HUDEP-2 (cell line): ENCODE data around the gene CLEC11A.

Experiments used
- DNase-seq, 76 experiments: peaks; one replicate each; lab custom pipeline; 2025; ENCODE audit not compliant: unreplicated experiment in 76 of 76; lab: John Stamatoyannopoulos, UW

CLEC11A gene

DNA sequence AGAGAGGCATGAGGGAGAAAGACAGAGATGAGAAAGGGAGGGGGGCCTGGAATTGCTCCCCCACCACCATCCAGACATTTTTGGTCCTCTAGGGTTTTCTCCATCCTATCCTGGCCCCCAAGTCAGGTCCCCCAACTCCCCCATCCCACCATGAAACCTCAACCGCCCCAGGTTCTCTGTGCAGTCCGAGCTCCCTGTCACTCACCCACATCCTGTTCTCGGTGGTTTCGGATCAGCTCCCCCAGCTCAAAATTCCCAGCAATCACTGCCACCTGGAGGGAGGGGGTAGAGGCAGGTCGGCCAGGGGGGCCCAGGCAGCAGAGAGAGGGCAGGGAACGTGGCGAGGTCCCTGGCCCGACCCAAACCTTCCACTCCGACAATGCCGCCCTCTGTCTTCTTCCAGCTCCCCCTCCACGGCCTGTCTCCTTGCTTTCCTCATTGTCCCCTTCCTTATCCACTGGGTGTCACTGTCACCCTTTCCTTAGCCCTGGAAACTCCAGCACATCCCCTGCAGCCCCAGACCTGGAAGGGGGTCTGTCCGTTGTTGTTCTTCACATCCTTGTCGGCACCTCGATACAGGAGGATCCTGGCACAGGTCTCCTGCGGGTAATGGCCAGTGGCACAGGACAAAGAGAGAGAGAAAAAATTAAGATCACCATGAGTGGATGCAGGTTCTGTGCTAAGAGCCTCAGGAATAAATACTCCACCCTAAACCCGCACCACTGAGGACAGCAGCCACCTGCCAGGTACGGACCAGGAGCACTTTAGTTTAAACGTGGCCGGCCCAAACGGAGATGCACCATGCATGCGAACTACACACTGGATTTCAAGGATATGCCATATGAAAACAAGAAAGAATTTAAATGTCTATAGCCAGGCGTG is 19.0 kb upstream of the CLEC11A start:
- no peak for DNase-seq

DNA sequence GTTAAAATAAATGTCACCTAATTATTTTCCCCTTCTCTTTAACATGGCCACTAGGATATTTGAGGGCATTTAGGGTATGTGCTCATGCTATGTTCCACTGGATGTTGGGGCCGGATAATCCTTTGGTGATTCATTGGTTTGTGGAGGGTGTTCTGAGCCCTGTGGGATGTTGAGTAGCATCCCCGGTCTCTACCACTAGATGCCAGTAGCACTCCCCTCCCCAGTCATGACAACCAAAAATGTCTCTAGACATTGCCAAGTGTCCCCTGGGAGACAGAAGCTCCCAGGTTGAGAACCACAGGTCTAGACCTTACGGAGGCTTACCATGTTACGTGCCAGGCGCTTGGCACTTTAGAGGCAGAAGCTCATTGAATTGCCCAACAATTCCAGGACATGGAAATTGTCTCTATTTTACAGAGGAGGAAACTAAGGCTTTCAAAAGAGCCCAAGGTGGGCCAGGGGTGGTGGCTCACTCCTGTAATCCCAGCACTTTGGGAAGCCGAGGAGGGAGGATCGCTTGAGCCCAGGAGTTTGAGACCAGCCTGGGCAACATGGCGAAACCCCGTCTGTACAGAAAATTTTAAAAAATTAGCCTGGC is 17.6 kb upstream of the CLEC11A start:
- peak in 51 of 76 experiments; percentile 5 to 77 (median 41) for DNase-seq

DNA sequence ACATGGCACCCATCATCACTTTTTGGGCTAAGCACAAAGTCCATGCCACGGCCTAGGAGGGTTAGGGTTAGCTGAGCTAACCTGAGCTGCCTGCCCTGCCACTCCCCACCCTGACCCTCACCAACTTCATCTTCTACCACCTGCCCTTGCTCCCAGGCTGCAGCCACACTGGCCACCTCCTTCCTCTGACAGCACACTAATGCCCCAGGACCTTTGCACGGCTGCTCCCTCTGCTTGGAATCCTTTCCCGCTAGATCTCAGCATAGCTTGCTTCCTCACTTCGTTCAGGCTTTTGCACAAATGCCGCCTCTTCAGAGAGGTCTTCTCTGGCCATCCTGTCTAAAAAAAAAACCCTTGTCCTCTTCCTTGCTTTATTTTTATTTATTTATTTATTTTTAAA is 16.8 kb upstream of the CLEC11A start:
- no peak for DNase-seq

DNA sequence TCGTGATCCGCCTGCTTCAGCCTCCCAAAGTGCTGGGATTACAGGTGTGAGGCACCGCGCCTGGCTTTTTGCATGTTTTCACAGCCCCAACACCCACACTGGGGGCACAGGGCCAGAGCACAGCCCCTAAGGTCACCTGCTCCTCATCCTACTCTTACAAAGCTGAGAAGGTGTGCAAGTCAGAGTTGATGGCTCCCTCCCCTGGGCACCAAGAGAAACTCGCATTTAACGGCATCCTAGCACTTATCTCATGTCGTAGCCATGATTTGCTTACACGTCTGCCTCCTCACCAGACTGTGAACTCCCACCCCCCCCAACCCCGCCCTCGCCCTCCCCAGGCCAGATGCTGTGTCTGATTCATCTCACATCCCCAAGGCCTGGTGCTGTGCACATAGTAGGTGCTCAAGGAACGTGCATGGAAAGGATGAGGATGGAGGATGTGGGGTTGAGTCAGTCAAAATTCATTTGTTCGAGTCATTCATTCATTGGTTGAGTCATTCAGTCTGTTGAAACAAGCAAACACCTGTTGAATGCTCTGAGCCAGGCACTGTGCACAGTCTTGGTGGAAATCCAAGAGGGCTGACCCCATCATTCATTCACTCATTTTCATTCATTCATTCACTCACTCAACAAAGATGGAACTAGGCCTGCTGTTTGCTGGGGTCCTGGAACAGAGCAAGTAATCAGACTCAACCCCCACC is 14.8 kb upstream of the CLEC11A start:
- DNase-seq, result no peak

DNA sequence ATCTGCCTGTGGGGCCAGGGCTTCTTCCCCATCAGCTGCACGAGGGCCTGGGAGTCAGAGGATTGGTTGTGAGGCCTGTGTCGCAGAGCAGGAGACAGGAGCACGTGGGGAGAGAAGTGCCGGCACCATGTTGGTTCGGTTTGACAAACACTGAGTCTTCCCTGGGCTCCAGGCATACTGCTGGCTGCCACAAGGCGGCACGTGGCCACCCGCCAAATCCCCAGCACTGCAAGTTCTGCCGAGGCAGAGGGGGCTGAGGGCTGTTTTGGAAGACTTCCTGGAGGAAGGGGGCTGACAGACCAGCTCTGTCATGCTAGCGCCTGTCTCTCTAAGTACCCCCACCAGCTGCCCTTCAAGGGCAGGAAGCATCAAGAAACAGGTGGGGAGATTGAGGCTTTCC is 13.1 kb upstream of the CLEC11A start:
- peak in 8 of 76 experiments; percentile 10 to 36 (median 24) for DNase-seq

DNA sequence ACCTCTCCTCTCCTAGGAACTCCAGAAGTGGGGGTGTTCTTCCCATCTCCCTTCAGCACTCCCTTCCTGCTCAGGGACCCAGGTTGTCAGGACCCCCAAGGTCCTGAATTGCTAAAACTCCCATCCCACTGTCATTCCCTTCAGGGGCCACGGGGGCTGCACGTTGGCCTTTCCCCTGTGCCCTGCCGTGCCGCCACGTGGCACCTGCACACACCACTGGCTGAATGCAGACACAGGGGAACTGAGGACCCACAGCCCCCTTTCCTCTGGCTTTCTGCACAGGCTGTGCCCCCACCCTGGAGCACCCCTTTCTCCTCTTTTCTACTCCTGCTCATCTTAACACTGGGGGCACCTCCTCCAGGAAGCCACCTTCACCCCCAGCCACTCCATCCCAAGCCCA is 12.6 kb upstream of the CLEC11A start:
- DNase-seq, result no peak

DNA sequence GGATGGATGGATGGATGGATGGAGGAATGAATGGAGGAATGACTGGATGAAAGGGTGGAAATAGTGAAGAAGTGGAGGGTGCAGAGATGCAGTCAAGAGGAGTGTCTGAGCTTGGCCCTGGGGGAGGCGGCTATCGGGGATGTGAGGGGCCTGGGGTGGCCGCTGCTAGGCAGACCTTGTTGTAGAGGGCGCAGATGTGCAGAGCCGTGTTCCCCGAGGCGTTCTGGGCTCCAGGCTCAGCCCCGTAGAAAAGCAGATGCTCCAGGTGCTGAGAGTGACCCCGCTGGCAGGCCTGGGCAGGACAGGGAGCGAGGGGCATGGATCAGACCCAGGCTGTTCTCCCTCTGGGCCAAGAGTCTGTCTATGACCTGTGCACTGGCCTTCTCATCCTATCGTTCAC is 12.0 kb upstream of the CLEC11A start:
- DNase-seq, result no peak

DNA sequence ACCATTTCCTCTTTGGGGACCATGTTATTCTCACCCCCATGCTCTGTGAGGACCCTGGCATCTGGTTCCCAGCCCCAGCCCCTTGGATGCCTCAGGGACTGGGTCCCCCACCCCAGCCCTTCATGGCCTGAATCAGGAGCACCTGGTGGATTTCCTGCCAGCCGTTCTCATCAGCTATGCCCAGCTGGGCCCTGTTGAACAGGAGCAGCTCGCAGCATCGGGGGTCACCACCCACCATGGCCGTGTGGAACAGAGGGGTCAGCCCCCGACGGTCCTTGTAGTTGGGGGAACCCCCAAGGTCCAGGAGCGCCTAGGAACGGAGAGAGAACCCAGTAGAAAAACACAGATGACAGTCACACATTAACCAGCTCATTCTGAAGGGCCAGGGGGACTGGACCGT is 11.4 kb upstream of the CLEC11A start:
- no peak for DNase-seq

DNA sequence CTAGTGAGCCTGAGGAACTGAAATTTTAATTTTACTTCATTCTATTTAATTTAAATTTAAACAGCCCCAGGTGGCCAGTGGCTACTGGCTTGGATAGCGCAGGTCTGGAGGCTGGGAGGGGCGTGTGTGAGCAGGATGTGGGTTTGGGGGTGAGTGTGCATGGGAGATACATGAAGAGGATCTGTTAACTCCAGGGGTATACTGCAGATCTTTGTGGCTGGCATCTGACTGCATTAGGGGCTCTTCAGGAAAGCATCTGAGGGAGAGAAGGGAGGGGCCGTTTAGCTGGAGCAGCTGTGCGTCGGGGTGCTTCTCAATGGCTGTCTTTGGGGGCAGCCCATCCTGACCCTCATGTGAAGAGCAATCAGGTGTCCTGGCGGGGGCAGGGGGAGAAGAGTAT is 10.3 kb upstream of the CLEC11A start:
- no peak for DNase-seq

DNA sequence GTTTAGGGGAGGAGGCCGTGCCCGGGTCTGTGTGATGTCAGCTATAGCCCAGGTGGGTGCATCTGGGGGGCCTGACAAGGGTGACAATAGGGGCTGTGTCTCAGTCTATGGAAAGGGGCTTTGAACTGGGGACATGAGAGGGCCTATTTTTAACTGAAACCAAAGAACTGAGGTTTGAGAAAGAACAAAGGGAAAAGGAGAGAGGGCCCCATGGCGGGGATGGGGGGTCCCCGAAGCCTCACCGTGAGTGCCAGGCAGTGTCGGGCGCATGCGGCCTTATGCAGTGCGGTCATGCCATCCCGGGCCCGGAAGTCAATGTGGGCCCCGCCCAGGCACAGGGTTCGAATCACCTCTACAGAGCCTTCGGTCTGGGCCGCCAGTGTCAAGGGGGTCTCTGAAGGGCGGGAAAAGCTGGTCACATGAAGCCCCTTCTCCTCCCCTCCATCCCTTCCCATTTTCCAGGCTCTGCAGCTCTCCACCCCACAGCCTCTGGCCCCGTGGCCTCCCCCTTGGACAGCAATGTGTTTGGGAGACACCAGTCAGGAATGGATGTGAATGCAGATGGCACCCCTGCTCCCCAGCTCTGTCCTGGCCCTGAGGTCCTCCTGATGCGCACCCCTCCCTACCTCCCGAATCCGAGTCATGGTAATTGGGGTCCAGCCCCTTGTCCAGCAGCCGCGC is 9.5 kb upstream of the CLEC11A start:
- DNase-seq, result no peak

DNA sequence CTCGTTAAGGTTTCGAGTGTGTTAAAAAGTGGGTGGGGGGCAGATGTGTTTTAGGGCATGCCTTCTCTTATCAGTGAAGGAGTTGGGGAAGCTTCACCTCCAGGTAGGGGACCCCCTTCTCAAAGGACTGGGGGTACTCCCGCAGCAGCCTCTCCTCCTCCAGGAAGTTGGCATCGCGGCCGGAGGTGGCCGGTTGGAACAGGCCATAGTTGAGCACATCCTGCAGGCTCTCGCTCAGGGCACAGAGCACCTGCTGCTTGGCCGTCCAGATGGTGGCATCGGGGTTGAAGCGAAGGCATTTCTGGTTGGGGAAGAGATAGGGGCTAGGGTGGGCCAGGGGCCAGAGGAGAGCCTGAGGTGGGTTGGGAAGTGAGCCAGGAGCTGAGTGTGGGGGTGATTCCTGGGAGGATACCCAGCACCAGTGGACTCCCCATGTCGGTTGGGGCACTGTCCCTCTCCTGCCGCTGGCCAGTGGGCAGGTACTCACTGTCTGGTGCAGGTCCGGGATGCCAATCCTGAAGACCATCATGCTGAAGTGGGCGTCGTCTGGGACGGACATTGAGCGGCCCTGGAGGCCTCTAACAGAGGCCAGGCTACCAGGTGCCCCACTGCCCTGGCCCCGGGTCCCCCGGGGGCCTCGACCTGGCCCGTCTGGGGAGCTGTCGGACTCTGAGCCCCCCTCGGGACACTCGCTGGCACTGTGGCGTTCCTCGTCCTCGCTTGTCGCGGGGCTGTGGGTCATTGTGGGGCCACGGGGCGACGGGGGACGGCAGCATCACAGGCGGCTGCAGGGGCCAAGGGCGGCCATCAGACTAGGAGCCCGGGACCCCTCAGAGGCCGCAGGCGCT is 6.8 kb upstream of the CLEC11A start:
- no peak for DNase-seq

DNA sequence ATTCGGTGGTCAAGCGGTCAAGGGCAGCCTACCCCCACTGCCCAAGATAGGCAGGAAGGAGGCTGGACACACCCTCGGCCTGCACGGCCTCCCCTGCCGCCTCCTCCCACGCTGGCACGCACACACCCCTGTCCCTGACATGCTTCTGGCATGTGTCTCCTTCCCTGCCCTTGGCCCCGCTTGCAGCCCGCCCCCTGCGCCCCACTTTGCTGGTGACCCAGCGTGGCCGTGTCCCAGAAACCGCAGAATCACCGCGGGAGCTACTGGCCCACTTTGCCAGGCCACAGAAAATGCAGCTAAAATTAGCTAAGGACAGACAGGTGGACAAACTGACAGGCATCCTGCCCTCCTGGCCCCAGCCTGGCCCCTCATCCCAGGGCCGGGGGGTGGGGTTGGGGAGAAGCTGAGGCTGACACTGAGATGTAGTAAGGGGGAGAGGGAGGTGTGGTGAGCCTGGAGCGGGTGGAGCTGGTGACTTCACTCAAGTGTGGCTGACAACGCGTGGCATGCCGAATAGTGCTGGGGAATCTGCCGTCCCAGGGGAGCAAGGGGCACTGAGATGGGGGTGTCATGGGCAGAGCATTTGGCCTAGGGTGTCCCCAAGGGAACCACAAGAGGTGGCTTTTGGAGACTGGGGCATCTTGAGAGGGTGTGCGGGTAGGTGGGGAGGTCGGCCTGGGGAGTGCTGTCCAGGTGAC is 6.0 kb upstream of the CLEC11A start:
- peak in 3 of 76 experiments; percentile 16 to 27 (median 23) for DNase-seq

DNA sequence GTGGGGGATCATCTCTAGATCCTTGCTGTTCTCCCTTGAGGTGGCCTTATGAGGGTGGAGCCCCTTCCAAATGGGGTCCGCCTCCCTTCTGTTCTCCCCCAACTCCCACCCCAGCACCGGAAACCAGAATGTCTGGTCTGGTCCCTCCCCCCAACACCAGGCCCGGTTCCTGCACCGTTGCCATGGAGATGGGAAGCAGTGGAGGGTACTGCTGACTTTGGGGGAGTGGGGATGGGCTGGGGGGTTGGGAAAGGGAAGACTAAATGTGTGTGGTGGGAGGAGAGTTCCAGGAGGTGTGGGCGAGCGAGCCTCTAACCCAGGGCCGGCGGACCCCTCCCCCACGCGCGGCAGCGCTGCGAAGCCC is 5.3 kb upstream of the CLEC11A start:
- no peak for DNase-seq

DNA sequence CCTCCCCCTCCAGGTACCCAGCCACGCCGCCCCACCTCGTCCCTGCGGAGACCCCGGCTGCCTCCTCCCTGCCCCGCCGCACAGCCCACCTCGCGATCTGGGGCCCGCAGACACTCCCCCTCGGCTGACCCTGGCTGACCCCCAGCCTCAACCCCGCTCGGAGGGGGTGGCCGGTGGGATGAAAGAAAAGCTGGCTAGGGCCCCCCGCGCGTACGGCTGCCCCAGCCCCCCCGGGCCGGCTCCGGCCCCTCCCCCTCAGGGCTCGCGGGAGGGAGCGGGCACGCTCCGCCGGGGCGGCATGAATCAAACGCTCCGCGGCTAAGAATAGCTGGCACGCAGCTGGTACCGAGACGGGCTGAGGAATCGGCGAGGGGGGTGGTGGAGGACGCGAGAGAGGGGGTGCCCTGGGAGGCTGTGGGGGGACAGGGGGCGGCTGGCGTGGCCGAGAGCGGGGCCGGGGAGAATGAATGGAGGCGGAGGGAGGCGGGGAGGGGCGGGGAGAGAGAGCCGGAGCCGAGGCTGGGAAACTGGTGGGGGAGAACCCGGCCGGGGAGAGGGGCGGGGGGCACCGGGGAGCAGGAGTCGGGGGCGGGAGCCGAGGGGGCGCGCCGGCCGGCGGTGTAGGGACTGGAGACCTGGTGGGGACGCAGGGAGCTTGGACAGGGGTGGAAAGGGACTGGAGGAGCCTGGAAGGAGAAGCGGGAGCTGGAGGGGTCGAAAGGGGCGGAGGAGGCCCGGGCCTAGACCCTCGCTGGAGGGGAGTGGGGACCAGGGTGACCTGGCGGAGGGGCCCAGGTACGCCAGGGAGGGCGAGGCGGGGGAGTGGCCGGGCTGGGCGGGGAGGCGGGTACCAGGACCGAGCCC is 4.7 kb upstream of the CLEC11A start:
- no peak for DNase-seq

DNA sequence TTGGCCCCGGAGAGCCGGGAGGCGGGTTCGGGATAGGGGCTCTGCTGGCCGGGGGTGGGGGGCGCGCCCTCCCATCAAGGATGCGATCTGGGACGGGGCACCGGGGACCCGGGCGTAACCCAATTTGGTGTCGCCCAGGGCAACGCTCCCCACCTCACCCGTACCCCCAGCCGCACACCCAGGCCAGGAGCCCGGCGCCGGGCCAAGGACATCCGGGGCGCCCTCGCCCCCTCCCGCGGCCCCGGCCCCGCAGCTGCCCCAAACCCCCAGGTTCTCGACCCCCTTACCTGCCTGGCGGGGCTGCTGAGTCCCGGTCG is 4.1 kb upstream of the CLEC11A start:
- no peak for DNase-seq

DNA sequence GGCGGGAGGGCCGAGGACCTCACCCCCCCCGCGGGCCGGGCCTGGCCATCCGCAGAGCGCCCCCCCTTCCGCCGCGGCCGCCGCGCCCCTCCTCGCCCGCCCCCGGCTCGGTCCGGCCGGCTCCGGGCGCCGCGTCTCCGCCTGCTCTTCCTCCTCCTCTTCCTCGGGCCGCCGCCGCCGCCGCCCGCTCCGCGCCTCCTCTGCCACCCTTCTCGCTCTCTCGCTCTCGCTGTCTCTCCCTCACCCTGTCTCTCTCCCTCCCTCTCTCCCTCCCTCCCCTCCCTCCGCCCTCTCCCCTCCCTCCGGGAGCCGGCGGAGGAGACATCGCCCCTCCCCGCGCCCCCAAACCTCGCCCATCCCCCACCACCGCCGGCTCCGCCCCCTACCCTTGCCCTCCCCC is 3.6 kb upstream of the CLEC11A start, which contains the start of gene SHANK1:
TSS of gene SHANK1 (minus strand) at position 237 of the 400 bp plus-strand sequence. CDS start 2,883 bp downstream, outside the sequence.
- DNase-seq, result no peak

DNA sequence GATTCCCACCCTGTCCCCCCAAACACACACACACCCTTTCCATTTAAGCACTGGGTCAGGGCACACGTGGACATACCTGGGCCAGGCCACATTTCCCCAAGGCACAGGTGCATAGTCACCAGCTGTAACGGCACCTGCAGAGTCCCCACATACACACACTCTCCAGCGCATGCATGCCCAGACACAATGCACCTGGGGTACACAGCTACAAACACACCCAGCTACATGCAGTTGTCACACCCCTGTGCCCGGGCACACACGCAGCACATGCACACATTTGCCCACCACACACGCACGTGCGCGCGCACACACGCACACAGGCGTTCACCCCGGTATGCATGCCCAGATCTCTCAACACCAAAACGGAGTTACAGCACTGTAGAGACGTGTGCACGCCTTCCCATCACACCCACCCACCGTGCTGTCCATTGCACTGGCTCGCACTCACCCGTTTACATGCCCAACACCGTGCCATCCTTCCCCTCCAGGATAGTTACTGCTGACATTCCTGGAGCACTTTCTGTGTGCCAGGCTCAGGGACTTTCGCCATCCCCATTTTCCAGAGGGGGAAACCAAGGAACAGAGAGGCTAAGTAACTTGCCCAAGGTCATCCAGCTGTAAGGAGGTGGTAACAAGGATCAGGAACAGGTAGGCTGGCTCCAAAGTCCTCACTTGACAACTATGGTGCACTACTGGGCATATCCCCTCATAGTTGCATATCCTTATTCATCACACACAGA is 2.8 kb upstream of the CLEC11A start:
- DNase-seq, result no peak

DNA sequence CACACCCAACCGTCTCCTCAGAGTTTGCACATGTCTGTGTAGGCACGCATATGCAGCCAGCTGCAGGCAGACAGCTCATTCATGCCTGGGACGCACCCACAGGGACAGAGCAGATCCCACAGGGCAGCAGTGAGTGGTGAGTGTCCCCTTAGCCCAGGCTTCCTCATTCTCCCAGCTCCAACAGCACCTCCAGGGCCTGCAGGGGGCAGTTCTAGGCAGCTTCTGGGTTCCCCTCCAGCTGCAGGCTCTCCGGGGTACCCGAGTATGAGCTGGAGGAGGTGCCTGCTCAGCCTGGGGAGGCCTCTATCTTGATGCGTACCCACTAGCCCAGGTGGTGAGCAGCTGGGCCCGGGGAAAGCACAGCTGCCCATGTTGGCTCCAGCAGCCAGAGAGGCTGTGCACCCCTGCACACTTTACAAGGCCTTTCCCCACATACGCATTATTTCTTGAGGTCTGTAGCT is 2.2 kb upstream of the CLEC11A start:
- peak in 4 of 76 experiments; percentile 13 to 24 (median 16) for DNase-seq
